LoVo (cell line): ENCODE data around the gene KRTAP26-1.
A peak's percentile ranks its signal among the peaks of the same experiment; 100 is the strongest.

Experiments
- DNase-seq: peaks from one replicate; pipeline ENCODE4 v3.0.0-alpha.2; 2016; ENCODE audit warnings: low spot score

Gene KRTAP26-1, protein sequence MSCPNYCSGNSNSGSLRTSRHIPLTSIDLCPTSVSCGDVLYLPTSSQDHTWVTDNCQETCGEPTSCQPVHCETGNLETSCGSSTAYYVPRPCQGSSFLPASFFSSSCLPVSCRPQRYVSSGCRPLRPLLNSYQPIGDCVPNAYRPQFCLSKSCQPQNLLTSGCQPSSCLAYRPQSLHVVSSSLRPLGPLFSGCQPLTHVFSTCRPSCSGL

DNA sequence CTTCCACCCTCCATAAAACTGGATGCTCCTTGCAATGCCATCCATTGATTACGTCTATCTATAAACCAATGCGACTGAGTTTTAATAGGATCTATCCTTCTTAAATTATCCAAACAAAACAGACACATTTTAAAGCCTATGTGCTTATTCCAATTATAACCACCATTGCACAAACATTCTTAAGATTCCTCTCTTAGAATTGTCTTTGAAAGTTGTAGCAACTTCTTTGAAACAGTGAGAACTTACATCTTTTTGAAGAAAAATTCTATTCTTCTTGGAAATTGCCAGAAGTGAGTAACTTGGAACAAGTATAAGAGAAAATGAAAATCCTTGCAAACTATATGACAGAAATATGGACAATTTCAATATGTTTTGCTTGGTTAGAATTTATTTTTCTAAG, at the start of gene KRTAP26-1:
Gene KRTAP26-1, minus strand, starts transcription at position 101 of the 400 bp plus-strand sequence. CDS start 280 bp downstream, outside the sequence.
- DNase-seq: no peak

DNA sequence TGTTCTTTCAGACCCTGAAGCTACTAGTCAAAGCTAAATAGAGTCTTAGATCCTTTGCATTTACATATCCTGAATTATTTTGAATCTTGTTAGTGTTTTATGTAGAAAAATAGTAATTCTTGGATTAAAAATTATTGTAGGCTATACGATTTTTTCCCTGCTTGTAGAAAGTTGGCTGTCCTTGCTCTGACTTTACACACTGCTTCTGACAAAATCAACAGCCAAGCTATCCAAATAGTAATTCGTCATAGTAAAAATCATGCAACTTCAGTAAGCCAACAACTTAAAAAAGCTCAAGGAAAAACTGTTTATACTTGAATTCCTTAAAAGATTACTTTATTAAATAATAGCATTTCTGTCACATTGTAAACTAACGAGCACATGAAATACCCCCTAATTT, 35.8 kb upstream of the KRTAP26-1 start:
- no peak for DNase-seq

DNA sequence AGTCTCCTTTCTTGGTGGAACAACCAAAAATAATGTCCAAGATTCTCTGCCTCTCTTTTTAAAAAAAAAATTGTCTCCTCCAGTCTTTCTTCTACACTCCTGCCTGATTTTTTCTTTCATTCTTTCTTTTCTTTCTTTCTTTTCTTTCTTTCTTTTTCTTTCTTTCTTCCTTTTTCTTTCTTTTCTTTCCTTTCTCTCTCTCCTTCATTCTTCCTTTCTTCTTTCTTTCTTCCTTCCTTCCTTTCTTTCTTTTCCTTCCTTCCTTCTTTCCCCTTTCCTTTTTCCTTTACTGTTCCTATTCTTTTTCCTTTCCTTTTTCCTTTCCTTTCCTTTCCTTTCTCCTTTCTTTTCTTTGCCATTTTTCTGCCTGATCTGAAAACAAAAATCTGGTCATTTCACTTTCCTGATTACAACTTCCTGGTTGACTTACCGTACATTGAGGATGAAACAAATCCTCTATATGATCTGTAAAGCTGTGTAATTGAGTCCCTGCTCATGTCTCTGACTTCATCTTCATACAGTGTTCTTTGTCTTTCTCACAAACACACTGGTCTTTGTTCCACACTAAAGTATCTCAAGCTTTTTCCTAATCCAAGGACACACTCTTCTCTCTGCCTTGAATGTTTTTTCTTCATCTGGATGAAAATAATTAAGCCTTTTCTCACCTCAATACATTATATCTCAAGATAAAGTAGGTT, 34.3 kb upstream of the KRTAP26-1 start:
- DNase-seq: no peak

DNA sequence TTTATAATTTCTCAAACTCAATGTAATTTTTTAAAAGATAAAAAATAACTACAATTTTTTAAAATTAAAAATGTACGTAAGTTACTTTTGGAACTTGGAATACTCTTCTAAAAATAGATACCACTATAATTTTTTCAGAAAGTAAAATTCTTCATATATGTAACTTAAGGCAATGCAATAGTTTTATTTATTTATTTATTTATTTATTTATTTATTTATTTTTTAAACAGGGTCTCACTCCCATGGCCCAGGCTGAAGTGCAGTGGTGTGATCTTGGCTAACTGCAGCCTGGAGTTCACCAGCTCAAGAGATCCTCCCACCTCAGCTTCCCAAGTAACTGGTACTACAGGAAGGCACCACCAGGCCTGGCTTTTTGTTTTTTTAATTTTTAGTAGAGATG, 31.4 kb upstream of the KRTAP26-1 start:
- no peak for DNase-seq

DNA sequence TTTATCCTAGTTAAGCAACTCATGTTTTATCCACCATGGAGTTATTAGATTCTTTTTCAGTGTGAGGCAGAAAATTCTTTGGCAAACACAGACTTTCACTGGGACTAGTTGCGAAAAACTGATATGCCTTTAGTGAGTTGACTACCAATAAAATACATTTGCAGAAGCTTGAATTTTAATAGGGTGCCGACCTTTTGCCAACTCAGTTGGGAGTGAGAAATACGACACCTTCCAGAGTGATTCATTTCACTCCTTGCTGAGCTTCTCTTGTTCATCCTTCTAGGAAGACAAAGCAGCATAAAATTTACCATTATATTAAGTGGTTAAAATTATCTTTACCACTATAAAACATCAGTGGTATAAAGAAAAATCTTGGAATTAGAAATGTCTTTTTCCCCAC, 29.5 kb upstream of the KRTAP26-1 start:
- DNase-seq: no peak

DNA sequence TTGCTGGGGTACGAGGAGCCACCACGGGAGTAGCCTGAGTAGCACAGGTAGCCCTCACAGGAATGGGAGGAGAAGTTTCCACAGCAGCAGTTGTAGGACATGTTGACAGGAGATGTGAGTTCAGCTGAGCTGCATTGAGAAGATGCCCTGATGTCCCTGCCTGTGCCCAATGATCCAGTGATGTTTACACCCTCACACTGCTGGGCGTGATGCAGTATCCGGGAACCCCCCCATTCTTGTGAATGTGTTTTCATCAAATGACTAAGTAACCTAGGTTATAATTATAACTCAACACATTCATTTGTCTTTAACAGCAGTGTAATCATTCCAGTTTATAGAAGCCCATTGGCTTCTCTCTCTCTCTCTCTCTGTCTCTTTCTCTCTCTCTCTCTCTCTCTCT, 28.4 kb upstream of the KRTAP26-1 start, which contains the start of gene KRTAP23-1:
Gene KRTAP23-1, minus strand, starts transcription at position 101 of the 400 bp plus-strand sequence. Its CDS starts 0 bp downstream, at position 101.
- no peak for DNase-seq

DNA sequence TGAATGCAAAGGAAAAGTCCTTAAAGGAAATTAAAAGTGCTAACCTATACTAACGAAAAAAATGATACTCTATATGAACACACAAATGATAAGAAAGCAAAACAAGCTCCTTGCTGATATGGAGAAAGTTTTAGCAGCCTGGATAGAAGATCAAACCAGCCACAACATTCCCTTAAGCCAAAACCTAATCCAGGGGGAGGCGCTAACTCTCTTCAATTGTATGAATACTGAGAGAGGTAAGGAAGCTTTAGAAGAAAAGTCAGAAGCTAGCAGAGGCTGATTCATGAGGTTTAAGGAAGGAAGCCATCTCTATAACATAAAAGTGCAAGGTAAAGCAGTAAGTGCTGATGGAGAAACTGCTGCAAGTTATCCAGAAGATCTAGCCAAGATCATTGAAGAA, 24.9 kb upstream of the KRTAP26-1 start:
- DNase-seq: no peak

DNA sequence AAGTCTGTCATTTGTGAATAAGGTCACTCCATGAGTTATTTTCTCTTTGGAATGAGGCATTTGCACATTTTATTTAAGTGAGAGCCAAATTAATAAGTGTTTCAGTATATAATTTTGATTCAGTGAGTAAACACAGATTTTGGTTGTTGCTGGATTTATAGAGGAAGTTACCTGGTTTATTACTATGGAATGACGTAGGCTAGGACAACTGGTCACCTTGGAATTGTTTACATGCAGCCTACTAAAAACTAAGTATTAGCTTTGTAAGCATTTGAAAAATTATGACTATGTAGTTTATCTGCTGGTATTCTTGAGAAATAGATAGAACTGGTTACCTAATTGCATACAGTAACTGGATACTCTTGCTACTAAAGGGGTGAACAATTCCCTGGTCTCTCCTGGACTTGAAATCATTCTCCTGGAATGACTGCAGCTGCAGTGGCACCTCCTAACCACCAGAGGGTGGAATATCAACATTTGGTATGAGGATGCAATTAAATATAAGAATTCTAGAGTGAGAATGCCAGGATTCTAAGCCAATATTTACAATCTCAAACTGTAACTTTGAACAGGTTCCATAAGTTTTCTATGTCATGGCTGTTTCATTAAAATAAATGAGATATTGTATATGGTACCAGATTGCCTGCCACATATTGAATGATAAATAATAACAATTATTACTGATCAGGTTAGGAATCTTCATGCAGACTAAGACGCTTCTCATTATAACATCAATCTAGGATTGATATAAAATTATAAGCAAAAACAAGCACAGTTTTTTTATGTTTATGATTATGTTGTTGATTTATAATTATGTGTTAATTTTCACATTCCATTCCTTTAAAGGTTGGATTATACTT, 20.8 kb upstream of the KRTAP26-1 start:
- peak; percentile 37 for DNase-seq

DNA sequence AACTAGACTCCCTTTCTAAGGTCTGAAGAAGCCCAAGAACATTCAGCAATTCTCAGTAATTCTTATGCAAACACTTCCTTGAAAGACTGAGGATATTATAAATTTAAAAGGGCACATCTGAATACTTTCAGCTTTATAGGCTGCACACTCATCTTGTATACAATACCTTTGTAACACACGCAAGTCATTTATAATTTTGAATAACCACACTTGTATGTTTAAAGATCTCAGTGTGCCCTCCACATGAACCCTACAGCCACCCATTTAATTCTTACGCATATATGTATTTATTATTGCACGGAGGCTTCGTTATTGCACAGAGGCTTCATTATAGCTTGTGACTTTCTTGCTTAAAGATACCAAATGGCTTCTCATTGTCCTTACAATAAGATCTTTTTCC, 18.6 kb upstream of the KRTAP26-1 start:
- no peak for DNase-seq

DNA sequence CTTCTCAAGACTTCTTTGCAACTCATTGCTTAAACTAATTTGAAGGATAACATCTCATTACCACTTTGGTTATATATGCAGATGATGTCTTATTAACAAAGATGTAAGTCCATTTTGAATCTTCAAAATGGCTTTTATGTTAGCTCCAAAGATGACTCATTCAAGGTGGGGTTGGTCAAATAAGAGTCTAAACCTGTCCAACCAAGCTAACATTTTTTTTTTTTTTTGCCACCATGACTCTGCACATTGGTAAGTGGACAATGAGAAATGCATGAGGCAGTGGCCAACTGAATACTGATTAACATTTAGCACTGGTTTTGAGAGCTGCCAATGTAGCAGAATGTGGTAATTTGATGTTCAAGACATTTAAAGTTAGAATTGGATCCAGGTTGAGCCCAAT, 17.7 kb upstream of the KRTAP26-1 start:
- no peak for DNase-seq

DNA sequence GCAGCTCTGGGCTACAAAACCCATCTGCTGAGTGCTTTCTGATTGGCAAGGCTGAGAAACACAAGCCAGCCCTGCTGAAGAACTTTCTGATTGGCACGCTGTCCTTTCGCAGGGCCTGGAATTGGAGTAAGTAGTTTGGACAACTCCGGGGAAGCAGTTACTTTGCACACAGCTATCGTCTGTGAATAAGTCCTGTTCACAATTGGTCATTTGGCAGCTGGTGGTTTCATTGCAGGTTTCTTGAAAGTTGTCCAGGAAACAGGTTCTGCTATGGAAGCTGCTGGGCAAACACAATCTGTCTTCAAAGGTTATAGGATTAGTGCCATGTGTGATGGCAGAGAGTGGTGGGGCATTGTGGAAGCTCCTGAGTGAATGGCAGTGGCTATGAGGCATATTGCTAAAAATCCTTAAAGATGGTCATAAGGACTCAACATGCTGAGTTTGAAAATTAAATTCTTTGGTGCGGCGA, 17.2 kb upstream of the KRTAP26-1 start, which contains the start of gene KRTAP27-1:
Gene KRTAP27-1, minus strand, starts transcription at position 419 of the 469 bp plus-strand sequence. Its CDS starts 26 bp downstream, at position 393.
- no peak for DNase-seq

DNA sequence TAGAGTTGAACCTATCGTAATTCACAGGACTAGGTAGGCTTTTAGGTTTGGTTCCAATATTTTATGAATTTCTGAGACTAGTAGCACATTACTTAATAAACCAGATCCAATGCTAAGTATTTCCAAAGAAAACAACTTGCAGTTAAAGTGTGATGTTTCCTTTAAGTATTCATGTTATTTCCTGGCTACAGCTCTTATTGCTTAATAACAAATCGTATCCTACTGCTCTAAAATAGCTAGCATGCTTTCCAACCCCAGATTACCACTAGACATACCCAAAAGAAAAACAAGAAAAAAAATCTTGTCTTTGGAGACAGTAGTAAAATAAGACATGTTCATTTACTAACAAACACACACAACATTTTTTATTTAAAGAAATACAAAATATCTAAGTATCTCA, 16.5 kb upstream of the KRTAP26-1 start:
- no peak for DNase-seq

DNA sequence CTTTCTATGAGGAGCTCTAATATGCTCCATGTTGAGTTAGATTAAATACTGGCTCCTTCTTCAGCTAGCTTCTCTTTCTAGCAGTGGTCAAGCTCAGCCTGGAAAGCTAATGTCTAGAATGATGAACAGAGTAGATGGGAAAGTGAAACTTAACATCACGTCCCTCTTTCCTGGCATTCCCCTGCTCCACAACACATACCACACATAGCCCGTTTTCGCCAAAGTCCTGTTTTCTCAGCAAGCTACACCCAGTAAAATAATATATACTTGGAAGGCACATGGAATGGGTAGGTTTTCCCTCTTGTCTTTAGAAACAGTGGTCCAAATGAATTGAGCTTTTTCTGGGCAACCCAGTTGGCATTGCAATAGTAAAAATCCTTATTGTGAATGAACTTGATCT, 13.6 kb upstream of the KRTAP26-1 start:
- DNase-seq: no peak

DNA sequence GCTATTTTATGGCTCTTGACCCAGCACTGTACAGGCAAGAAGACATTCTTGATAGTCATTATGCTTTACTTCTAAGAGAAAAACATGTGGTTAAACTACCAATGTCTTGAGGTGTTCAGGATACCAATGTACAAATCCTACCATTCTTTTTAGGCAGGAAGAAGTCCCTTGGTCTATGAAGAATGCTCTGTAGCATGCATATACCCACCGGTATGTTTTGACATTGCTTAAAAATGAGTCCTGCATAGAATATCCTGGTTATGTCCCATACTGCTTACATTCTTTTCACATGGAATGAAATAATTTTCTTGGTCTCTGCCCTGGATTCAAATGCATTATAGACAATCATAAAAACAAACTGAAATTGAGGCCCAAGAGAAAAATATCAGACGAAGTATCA, 12.6 kb upstream of the KRTAP26-1 start:
- DNase-seq: no peak

DNA sequence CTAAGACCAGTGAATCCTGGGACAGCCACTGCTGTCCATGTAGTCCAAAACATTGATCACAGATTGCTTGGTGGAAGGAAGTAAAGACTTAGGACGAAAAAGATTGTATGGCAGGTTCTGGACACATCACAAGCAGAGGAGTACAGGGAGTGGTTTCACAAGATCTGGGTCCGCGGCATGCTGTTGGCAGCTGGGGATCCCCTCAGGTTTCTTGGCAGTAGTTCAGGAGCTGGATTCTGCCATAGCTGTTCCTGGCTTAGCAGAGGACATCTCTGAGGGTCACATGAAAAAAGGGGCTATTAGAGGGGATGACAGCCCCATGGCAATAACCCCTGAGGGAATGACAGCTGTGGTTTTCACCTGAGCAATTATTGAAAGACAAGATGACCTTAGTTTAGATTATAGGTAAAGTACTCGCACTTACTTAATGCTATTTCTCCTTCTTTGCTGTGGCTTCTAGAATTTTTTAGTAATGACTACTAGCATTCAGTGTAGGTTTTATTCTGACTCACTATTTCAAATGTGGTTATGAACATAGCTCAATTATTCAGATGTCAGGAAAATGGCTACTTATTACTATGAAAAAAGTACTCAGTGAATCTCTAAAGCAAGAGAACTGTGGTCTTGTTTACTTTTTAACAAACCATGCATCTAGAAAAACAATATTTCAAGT, 9.2 kb upstream of the KRTAP26-1 start:
- DNase-seq: no peak

DNA sequence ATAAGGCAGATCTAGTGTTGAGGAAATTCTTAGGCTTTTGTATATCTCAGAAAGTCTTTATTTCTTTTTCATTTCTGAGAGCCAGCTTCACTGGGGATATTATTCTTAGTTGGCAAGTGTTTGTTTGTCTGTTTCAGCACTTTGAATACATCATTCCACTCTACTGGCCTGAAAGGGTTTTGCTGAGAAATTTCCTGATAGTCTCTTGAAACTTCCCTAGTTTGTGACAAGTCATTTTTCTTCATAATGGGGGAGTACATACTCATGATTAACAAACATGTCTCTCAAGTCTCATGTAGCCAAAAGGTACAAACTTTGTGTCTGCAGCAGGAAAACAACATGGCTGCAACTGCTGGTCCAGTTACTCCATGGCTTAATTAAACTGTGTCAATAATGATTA, 6.3 kb upstream of the KRTAP26-1 start:
- no peak for DNase-seq

DNA sequence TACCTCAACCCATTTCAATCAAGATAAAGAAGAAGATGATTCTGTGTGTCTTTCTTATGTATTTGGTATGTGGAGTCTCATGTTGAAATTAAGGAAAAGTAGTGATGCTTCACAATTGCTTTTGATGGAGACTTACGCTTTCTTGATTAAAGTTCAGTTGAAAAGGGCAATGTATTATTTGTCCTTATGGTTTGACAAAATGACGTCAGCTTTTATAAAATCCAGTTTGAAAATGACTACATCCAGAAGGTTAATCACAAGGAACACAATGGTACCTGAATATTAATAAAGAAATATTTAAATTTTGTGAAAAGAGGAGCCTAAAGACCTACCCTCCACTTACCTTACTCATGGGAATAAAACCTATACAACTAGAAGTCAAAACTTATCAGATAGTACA, 4.4 kb downstream of the KRTAP26-1 start:
- no peak for DNase-seq

DNA sequence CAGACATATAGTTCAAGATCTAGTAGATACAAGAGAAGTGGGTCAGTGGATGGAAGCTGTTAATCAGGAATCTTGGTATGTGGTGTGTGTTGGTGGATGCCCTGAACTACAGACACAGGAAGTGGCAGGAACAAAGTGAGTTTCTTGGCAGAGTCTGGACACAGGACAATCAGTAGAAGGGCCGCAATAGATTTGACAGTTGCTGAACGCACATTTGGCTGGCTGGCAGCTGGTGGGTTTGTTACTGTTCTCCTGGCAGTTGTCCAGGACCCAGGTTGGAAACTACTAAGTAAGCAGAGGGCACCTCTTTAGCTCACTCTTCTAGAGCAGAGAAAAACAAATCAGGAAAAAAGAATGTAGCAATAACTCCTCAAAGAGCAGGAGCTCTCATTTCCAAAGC, 13.2 kb downstream of the KRTAP26-1 start:
- no peak for DNase-seq

DNA sequence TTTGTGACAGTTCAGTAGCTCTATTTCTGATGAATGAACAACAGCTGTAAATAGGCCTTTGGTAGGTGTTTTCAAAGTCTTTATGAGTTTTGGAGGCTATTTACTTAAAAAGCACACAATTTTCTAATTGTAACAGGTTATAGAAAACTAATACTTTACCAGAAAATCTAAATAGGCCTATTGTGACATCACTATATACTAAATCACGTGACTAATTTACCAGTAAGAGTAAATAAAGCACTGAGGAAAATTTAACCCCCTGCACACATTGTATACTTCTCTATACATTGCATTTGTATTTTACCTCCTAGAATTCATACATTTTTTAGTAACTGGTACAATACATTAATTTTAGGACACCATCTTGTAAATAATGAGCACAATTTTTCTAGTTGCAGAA, 15.0 kb downstream of the KRTAP26-1 start:
- no peak for DNase-seq

DNA sequence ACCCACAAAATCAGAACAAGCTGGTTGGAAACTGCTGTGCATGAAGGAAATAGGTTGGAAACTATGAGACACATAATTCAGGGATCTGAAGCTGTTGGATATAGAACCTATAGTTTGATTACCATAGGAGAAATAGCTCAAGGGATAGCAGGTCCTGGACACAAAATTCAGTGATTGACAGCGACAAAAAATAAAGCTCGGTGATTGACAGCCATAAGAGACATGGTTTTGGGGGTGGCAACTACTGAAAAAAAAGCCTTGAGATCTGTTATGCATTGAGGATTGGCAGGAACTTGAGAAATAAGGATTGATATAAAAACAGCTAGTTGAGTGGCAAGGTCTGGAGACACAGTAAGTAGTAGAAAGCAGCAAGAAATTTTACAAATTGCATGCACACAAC, 30.9 kb downstream of the KRTAP26-1 start, which contains the start of gene KRTAP25-1:
Gene KRTAP25-1, minus strand, starts transcription at position 300 of the 400 bp plus-strand sequence. Its CDS starts 24 bp downstream, at position 276.
- no peak for DNase-seq

DNA sequence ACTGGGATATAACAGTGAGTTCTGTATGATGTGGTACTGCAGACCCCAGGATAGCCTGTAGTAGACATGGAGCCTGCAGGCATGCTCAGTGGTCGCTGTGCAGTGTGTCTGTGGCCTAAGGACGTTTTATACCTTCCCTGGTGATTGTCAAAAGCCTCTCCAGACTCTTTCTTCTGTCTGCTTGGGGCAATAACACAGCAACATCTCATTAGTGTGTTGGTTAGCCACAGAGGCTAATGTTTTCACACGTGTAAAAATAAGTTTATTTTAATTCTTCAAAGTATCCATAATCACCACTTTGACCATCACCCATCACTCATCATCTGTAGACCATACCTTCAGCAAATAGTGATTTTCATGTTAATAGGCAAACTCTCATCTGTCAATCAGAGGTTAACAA, 37.3 kb downstream of the KRTAP26-1 start, which contains the start of gene KRTAP24-1:
Gene KRTAP24-1, minus strand, starts transcription at position 101 of the 400 bp plus-strand sequence. Its CDS starts 18 bp downstream, at position 83.
- no peak for DNase-seq

DNA sequence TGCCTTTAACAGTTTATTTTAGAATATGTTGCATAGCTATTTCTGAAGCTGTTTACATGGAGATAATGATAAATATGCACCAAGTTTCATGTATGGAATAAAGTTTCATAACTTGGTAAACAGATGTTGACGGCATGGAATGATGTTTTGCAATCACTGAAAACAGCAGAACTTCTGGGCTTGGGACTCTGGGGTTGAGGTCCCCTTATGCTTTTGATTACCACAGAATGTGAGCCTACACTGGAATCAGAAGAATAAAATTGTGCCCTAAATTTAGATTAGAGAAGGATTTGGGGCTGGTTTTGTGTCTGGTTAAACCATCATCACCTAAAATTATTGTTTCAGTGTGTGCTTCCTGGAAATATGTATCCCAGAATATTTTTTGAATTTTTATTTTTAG, 48.5 kb downstream of the KRTAP26-1 start:
- no peak for DNase-seq
